Measurements from ENCODE around the gene HLA-C. TPM values are rescaled to one million over a fixed set of nuclear protein-coding genes. Genes with fewer than 3 reads are reported as not detected.
A peak's percentile ranks its signal among the peaks of the same experiment; 100 is the strongest.

The HLA-C gene
- total RNA-seq = 1,000 to 10,000 TPM; 1,328 to 1,360 TPM

GRCh38 chr6:31271641-31272357 is at the start of gene HLA-C:
HLA-C (minus strand) TSS chr6:31272092; CDS start chr6:31272071, 21 bp downstream.
- Mint-ChIP-seq H3K4me1 (peaks cover 30% of the 10 kb centered on the region), H3K27ac (peak within 1 kb of the TSS; percentile 100), H3K36me3 (peaks cover 36% of the 10 kb centered on the region), H3K27me3 (peaks cover 4% of the 10 kb centered on the region), H3K4me3 (peak within 1 kb of the TSS; percentile 97), H3K9me3 (peaks cover 2% of the 10 kb centered on the region)
- DNase-seq (peak; percentile 81), ATAC-seq (ENCODE audit: low read depth) (peak; percentile 83)
- POLR2A ChIA-PET = interaction anchor here (0.9 to 3.9 kb wide), 5 partner anchors 69 to 96 kb away, joined by 3 to 20 read pairs (median 8); no protein-coding TSS in a partner anchor

- H3K27me3 Mint-ChIP-seq = peaks cover 36% of the 10 kb centered on the region
- no peak overlapping the region for H3K27ac Mint-ChIP-seq
- peaks cover 8% of the 10 kb centered on the region for H3K9me3 Mint-ChIP-seq
- ATAC-seq (ENCODE audit: low read depth) (no peak), DNase-seq (no peak)
- no peaks in the 10 kb centered on the region for H3K4me1 Mint-ChIP-seq
- H3K36me3 Mint-ChIP-seq = no peaks in the 10 kb centered on the region
- POLR2A ChIA-PET = no interaction called here
- no peak overlapping the region for H3K4me3 Mint-ChIP-seq
Measured at GRCh38 chr6:31321005-31321707, 49.3 kb upstream of the HLA-C start.

- no peaks in the 10 kb centered on the region for H3K36me3 Mint-ChIP-seq
- no peaks in the 10 kb centered on the region for H3K9me3 Mint-ChIP-seq
- H3K4me1 Mint-ChIP-seq = no peaks in the 10 kb centered on the region
- no peak overlapping the region for H3K27ac Mint-ChIP-seq
- POLR2A ChIA-PET = no interaction called here
- DNase-seq = no peak
- no peak for ATAC-seq (ENCODE audit: low read depth)
- H3K4me3 Mint-ChIP-seq = no peak overlapping the region
- H3K27me3 Mint-ChIP-seq = peaks cover 48% of the 10 kb centered on the region
Measured at GRCh38 chr6:31317036-31317435, 45.1 kb upstream of the HLA-C start.

GRCh38 chr6:31309641-31310040 is 37.7 kb upstream of the HLA-C start:
- Mint-ChIP-seq H3K36me3 (no peaks in the 10 kb centered on the region), H3K4me3 (no peak overlapping the region), H3K27ac (no peak overlapping the region), H3K27me3 (peaks cover 42% of the 10 kb centered on the region), H3K4me1 (no peaks in the 10 kb centered on the region), H3K9me3 (no peaks in the 10 kb centered on the region)
- ATAC-seq (ENCODE audit: low read depth) = no peak
- no peak for DNase-seq
- POLR2A ChIA-PET = no interaction called here

GRCh38 chr6:31308845-31309175 is 36.9 kb upstream of the HLA-C start:
- Mint-ChIP-seq H3K27ac (no peak overlapping the region), H3K4me3 (peak overlapping the region; percentile 13), H3K9me3 (no peaks in the 10 kb centered on the region), H3K36me3 (no peaks in the 10 kb centered on the region), H3K4me1 (no peaks in the 10 kb centered on the region), H3K27me3 (peaks cover 36% of the 10 kb centered on the region)
- no peak for DNase-seq
- POLR2A ChIA-PET = no interaction called here
- no peak for ATAC-seq (ENCODE audit: low read depth)

GRCh38 chr6:31308050-31308844 is 36.4 kb upstream of the HLA-C start:
- ATAC-seq (ENCODE audit: low read depth) = peak; percentile 65
- H3K27me3 Mint-ChIP-seq = peaks cover 41% of the 10 kb centered on the region

GRCh38 chr6:31307669-31308049 is 35.8 kb upstream of the HLA-C start:
- H3K4me3 Mint-ChIP-seq = no peak overlapping the region

More at GRCh38 chr6:31308050-31308844, 36.4 kb upstream of the HLA-C start:
- H3K4me1 Mint-ChIP-seq = no peaks in the 10 kb centered on the region
- peak overlapping the region; percentile 75 for H3K4me3 Mint-ChIP-seq
- H3K27ac Mint-ChIP-seq = no peak overlapping the region
- peak; percentile 66 for DNase-seq
- H3K9me3 Mint-ChIP-seq = no peaks in the 10 kb centered on the region
- no peaks in the 10 kb centered on the region for H3K36me3 Mint-ChIP-seq
- POLR2A ChIA-PET = no interaction called here

GRCh38 chr6:31305703-31306219 is 33.9 kb upstream of the HLA-C start:
- H3K27ac Mint-ChIP-seq = no peak overlapping the region
- no peaks in the 10 kb centered on the region for H3K4me1 Mint-ChIP-seq
- no peak overlapping the region for H3K4me3 Mint-ChIP-seq
- peaks cover 33% of the 10 kb centered on the region for H3K27me3 Mint-ChIP-seq
- POLR2A ChIA-PET = no interaction called here
- no peaks in the 10 kb centered on the region for H3K9me3 Mint-ChIP-seq
- no peak for ATAC-seq (ENCODE audit: low read depth)
- no peaks in the 10 kb centered on the region for H3K36me3 Mint-ChIP-seq
- no peak for DNase-seq

More at GRCh38 chr6:31307669-31308049, 35.8 kb upstream of the HLA-C start:
- H3K36me3 Mint-ChIP-seq = no peaks in the 10 kb centered on the region
- no peak overlapping the region for H3K27ac Mint-ChIP-seq
- DNase-seq = no peak
- peaks cover 42% of the 10 kb centered on the region for H3K27me3 Mint-ChIP-seq
- ATAC-seq (ENCODE audit: low read depth) = no peak
- no peaks in the 10 kb centered on the region for H3K4me1 Mint-ChIP-seq
- POLR2A ChIA-PET = no interaction called here
- H3K9me3 Mint-ChIP-seq = no peaks in the 10 kb centered on the region

GRCh38 chr6:31304683-31305082 is 32.8 kb upstream of the HLA-C start:
- no peak overlapping the region for H3K27ac Mint-ChIP-seq
- H3K4me1 Mint-ChIP-seq = no peaks in the 10 kb centered on the region
- H3K27me3 Mint-ChIP-seq = peaks cover 32% of the 10 kb centered on the region
- H3K4me3 Mint-ChIP-seq = no peak overlapping the region
- DNase-seq (no peak), ATAC-seq (ENCODE audit: low read depth) (no peak)
- H3K9me3 Mint-ChIP-seq = no peaks in the 10 kb centered on the region
- no peaks in the 10 kb centered on the region for H3K36me3 Mint-ChIP-seq
- POLR2A ChIA-PET = no interaction called here

- Mint-ChIP-seq H3K4me3 (no peak overlapping the region), H3K4me1 (no peaks in the 10 kb centered on the region), H3K9me3 (peaks cover 1% of the 10 kb centered on the region), H3K36me3 (no peaks in the 10 kb centered on the region), H3K27ac (no peak overlapping the region), H3K27me3 (peaks cover 30% of the 10 kb centered on the region)
- DNase-seq = no peak
- no peak for ATAC-seq (ENCODE audit: low read depth)
- POLR2A ChIA-PET = no interaction called here
Measured at GRCh38 chr6:31300797-31301196, 28.9 kb upstream of the HLA-C start.

GRCh38 chr6:31299947-31300346 is 28.1 kb upstream of the HLA-C start:
- POLR2A ChIA-PET = no interaction called here
- H3K27ac Mint-ChIP-seq = no peak overlapping the region
- no peaks in the 10 kb centered on the region for H3K36me3 Mint-ChIP-seq
- peaks cover 37% of the 10 kb centered on the region for H3K27me3 Mint-ChIP-seq
- ATAC-seq (ENCODE audit: low read depth) = no peak
- H3K4me1 Mint-ChIP-seq = no peaks in the 10 kb centered on the region
- no peak for DNase-seq
- no peak overlapping the region for H3K4me3 Mint-ChIP-seq
- peaks cover 1% of the 10 kb centered on the region for H3K9me3 Mint-ChIP-seq

- POLR2A ChIA-PET = no interaction called here
- H3K27ac Mint-ChIP-seq = no peak overlapping the region
- H3K27me3 Mint-ChIP-seq = peaks cover 40% of the 10 kb centered on the region
- ATAC-seq (ENCODE audit: low read depth) (no peak), DNase-seq (no peak)
- no peaks in the 10 kb centered on the region for H3K4me1 Mint-ChIP-seq
- H3K4me3 Mint-ChIP-seq = no peak overlapping the region
- no peaks in the 10 kb centered on the region for H3K36me3 Mint-ChIP-seq
- peaks cover 1% of the 10 kb centered on the region for H3K9me3 Mint-ChIP-seq
Measured at GRCh38 chr6:31299511-31299910, 27.6 kb upstream of the HLA-C start.

- Mint-ChIP-seq H3K9me3 (peaks cover 2% of the 10 kb centered on the region), H3K4me1 (peaks cover 6% of the 10 kb centered on the region), H3K4me3 (no peak overlapping the region), H3K36me3 (no peaks in the 10 kb centered on the region), H3K27ac (no peak overlapping the region), H3K27me3 (peaks cover 21% of the 10 kb centered on the region)
- DNase-seq (no peak), ATAC-seq (ENCODE audit: low read depth) (no peak)
- POLR2A ChIA-PET = no interaction called here
Measured at GRCh38 chr6:31294056-31294455, 22.2 kb upstream of the HLA-C start.
